H9 (cell line): Measurements from ENCODE around the gene DARS1. TPM values are rescaled to one million over a fixed set of nuclear protein-coding genes. Genes with fewer than 3 reads are reported as not detected.

Source experiments
- DNase-seq: peaks from one replicate; pipeline ENCODE4 v3.0.0-alpha.2; 2017
- H2AFZ ChIP-seq: one replicate; pipeline ENCODE4 v1.6.1; 2013; ENCODE audit warnings: mild to moderate bottlenecking, low read length, control low read depth, moderate library complexity
- H2AK5ac ChIP-seq: 2 replicates; pipeline ENCODE4 v1.6.1; 2013; ENCODE audit warnings: low read length, control low read depth, mixed read lengths; ENCODE audit not compliant: insufficient read length
- H2BK120ac ChIP-seq: one replicate; pipeline ENCODE4 v1.6.1; 2013; ENCODE audit warnings: low read depth, mild to moderate bottlenecking, low read length, control low read depth, inconsistent platforms; ENCODE audit not compliant: poor library complexity, severe bottlenecking
- H2BK12ac ChIP-seq: 2 replicates; pipeline ENCODE4 v1.6.1; 2013; ENCODE audit warnings: low read length, control low read depth, mixed read lengths, low read depth; ENCODE audit not compliant: insufficient read length
- H2BK15ac ChIP-seq: 2 replicates; pipeline ENCODE4 v1.6.1; 2013; ENCODE audit warnings: low read depth, low read length, control low read depth
- H2BK20ac ChIP-seq: one replicate; pipeline ENCODE4 v1.6.1; 2013; ENCODE audit warnings: low read depth, mild to moderate bottlenecking, low read length, control low read depth, inconsistent platforms; ENCODE audit not compliant: poor library complexity, severe bottlenecking
- H2BK5ac ChIP-seq: 2 replicates; pipeline ENCODE4 v1.6.1; 2013; ENCODE audit warnings: low read length, control low read depth, mixed read lengths; ENCODE audit not compliant: insufficient read length
- H3K14ac ChIP-seq: 2 replicates; pipeline ENCODE4 v1.6.1; 2013; ENCODE audit warnings: low read length, control low read depth; ENCODE audit not compliant: insufficient read depth
- H3K18ac ChIP-seq: 2 replicates; pipeline ENCODE4 v1.6.1; 2013; ENCODE audit warnings: low read depth, mild to moderate bottlenecking, mixed read lengths, low read length, control low read depth; ENCODE audit not compliant: insufficient read length
- H3K23ac ChIP-seq: 2 replicates; pipeline ENCODE4 v1.6.1; 2013; ENCODE audit warnings: low read length, control low read depth, mixed read lengths, low read depth; ENCODE audit not compliant: insufficient read length
- H3K23me2 ChIP-seq: 2 replicates; pipeline ENCODE4 v1.6.1; 2013; ENCODE audit warnings: low read depth, mild to moderate bottlenecking, mixed read lengths, low read length, control low read depth; ENCODE audit not compliant: insufficient read length, poor library complexity, severe bottlenecking
- H3K27ac ChIP-seq: 2 replicates; pipeline ENCODE4 v1.5.1; 2013; ENCODE audit warnings: low read length, control low read depth, mixed read lengths, low read depth; ENCODE audit not compliant: insufficient read length
- H3K27me3 ChIP-seq: 2 replicates; pipeline ENCODE4 v1.6.1; 2013; ENCODE audit warnings: low read length, control low read depth, inconsistent platforms; ENCODE audit not compliant: insufficient read depth
- H3K4ac ChIP-seq: 2 replicates; pipeline ENCODE4 v1.6.1; 2013; ENCODE audit warnings: low read depth, mild to moderate bottlenecking, control low read depth, inconsistent platforms, low read length, moderate library complexity
- H3K4me1 ChIP-seq: 2 replicates; pipeline ENCODE4 v1.6.1; 2013; ENCODE audit warnings: low read length, control low read depth, inconsistent platforms; ENCODE audit not compliant: insufficient read depth
- H3K4me2 ChIP-seq: 2 replicates; pipeline ENCODE4 v1.6.1; 2013; ENCODE audit warnings: low read length, control low read depth, mixed read lengths; ENCODE audit not compliant: insufficient read length, insufficient read depth
- H3K56ac ChIP-seq: 2 replicates; pipeline ENCODE4 v1.6.1; 2013; ENCODE audit warnings: low read depth, mild to moderate bottlenecking, mixed read lengths, low read length, control low read depth; ENCODE audit not compliant: insufficient read length
- H3K79me1 ChIP-seq: 2 replicates; pipeline ENCODE4 v1.6.1; 2013; ENCODE audit warnings: low read depth, mild to moderate bottlenecking, moderate library complexity, low read length, control low read depth, inconsistent platforms; ENCODE audit not compliant: insufficient read depth, poor library complexity, severe bottlenecking
- H3K79me2 ChIP-seq: 2 replicates; pipeline ENCODE4 v1.6.1; 2013; ENCODE audit warnings: low read length, control low read depth, inconsistent platforms; ENCODE audit not compliant: insufficient read depth
- H3K9ac ChIP-seq: 2 replicates; pipeline ENCODE4 v1.6.1; 2013; ENCODE audit warnings: low read length, control low read depth, mixed read lengths; ENCODE audit not compliant: insufficient read length; ENCODE audit errors: extremely low read depth
- H3K9me3 ChIP-seq: one replicate; pipeline ENCODE4 v1.6.1; 2013; ENCODE audit warnings: low read depth, low read length, inconsistent platforms; ENCODE audit not compliant: control insufficient read depth
- H3T11ph ChIP-seq: one replicate; pipeline ENCODE4 v1.6.1; 2013; ENCODE audit warnings: mild to moderate bottlenecking, low read length, control low read depth, inconsistent platforms
- H4K20me1 ChIP-seq: one replicate; pipeline ENCODE4 v1.6.1; 2013; ENCODE audit not compliant: control insufficient read depth, insufficient read length, insufficient read depth
- H4K5ac ChIP-seq: 2 replicates; pipeline ENCODE4 v1.6.1; 2013; ENCODE audit warnings: low read depth, mild to moderate bottlenecking, mixed read lengths, low read length, control low read depth; ENCODE audit not compliant: insufficient read length
- H4K8ac ChIP-seq: replicated peaks from 2 replicates; pipeline ENCODE4 v1.6.1; 2013; ENCODE audit warnings: low read length, control low read depth, mixed read lengths, low read depth; ENCODE audit not compliant: insufficient read length
- H4K91ac ChIP-seq: 2 replicates; pipeline ENCODE4 v1.6.1; 2013; ENCODE audit warnings: low read depth, mild to moderate bottlenecking, moderate library complexity, mixed read lengths, low read length, control low read depth; ENCODE audit not compliant: insufficient read length
- H3K27ac Mint-ChIP-seq, 3 experiments: 2 replicates in 2 of 3; 3 replicates in 1 of 3; pipeline ENCODE4 v1.8.0; 2020 to 2021; ENCODE audit warnings: mixed read lengths in 3 of 3, mild to moderate bottlenecking in 1 of 3, moderate library complexity in 1 of 3
- H3K27me3 Mint-ChIP-seq: 2 replicates; pipeline ENCODE4 v1.8.0; 2021; ENCODE audit warnings: low read depth, mild to moderate bottlenecking, moderate library complexity, mixed read lengths
- H3K36me3 Mint-ChIP-seq, 3 experiments: 2 replicates in 2 of 3; 3 replicates in 1 of 3; pipeline ENCODE4 v1.8.0; 2020 to 2021; ENCODE audit warnings: low read depth in 3 of 3, mixed read lengths in 3 of 3; ENCODE audit not compliant: insufficient read depth in 1 of 3
- H3K4me1 Mint-ChIP-seq, 2 experiments: 2 replicates each; pipeline ENCODE4 v1.8.0; 2020; ENCODE audit warnings: mixed read lengths in 2 of 2
- H3K4me3 Mint-ChIP-seq, 2 experiments: 2 replicates in 1 of 2; 3 replicates in 1 of 2; pipeline ENCODE4 v1.8.0; 2020 to 2021; ENCODE audit warnings: mild to moderate bottlenecking in 2 of 2, mixed read lengths in 2 of 2, moderate library complexity in 1 of 2
- H3K9me3 Mint-ChIP-seq, 2 experiments: 2 replicates in 1 of 2; 3 replicates in 1 of 2; pipeline ENCODE4 v1.8.0; 2020; ENCODE audit warnings: mild to moderate bottlenecking in 2 of 2, mixed read lengths in 2 of 2, moderate library complexity in 1 of 2
- CTCF ChIP-seq: fragments of 200-600 bp; sonication (generic); conservative IDR thresholded peaks from 3 replicates; pipeline ENCODE4 v1.8.0; 2021; ENCODE audit warnings: antibody characterized with exemption, mild to moderate bottlenecking
- WGBS: extraction: QIAGEN DNeasy Blood & Tissue Kit; methylation state at CpG from one replicate; pipeline ENCODE4 v1.1.7; 2013; ENCODE audit warnings: missing lambda C conversion rate, low lambda C conversion rate, mixed read lengths; ENCODE audit not compliant: insufficient read length; ENCODE audit errors: extremely low coverage; 5-methylcytosine and 5-hydroxymethylcytosine counted together
- long read RNA-seq: library from polyadenylated mRNA; unstranded; transcript quantifications from one replicate; pipeline ENCODE4 v2.0.0, GENCODE V29; 2020
- total RNA-seq: library from RNA; stranded (reverse); gene quantifications from 2 replicates; pipeline ENCODE4 v1.2.1, GENCODE V29; 2021

The DARS1 gene
- 117 and 122 TPM in 2 replicates for total RNA-seq
- long read RNA-seq, transcript DARS-201 (16 exons, 2,361 nt) = major isoform, 1,348 of 1,492 reads
- long read RNA-seq, partial matches to known transcripts = 80 of 1,492 reads
- long read RNA-seq, other reads (novel, unspliced or antisense) = 63 of 1,492 reads

GRCh38 chr2:135985018-135985825 lies at the start of gene DARS1:
Gene DARS1 (minus strand): TSS chr2:135985626. CDS start chr2:135985468, 158 bp downstream.
- Histone ChIP-seq H2BK20ac (no peak within 1 kb of the TSS), H3K23me2 (peaks cover 4% of the 10 kb centered on the region), H4K5ac (peak within 1 kb of the TSS; percentile 55), H3K4me2 (peak within 1 kb of the TSS; percentile 97), H2AK5ac (no peak within 1 kb of the TSS), H3K79me2 (no peaks in the 10 kb centered on the region; the same call in 1 of the 2 replicates), H4K8ac (no peak within 1 kb of the TSS), H2BK15ac (no peak within 1 kb of the TSS), H3K9ac (peak within 1 kb of the TSS; percentile 92), H2BK5ac (no peak within 1 kb of the TSS), H3K14ac (peak within 1 kb of the TSS; percentile 90), H4K20me1 (no peaks in the 10 kb centered on the region), H2BK120ac (no peak within 1 kb of the TSS), H3K27me3 (no peaks in the 10 kb centered on the region), H3K23ac (no peak within 1 kb of the TSS), H3K27ac (peak within 1 kb of the TSS; percentile 61), H3K4ac (no peak within 1 kb of the TSS), H2AFZ (peak within 1 kb of the TSS; percentile 25), H2BK12ac (no peak within 1 kb of the TSS), H3K4me1 (peaks cover 2% of the 10 kb centered on the region; the same call in 1 of the 2 replicates), H3K56ac (no peak within 1 kb of the TSS), H3K79me1 (no peaks in the 10 kb centered on the region), H3K18ac (peak within 1 kb of the TSS; percentile 90), H3K9me3 (no peaks in the 10 kb centered on the region), H4K91ac (no peak within 1 kb of the TSS), H3T11ph (no peak within 1 kb of the TSS)
- Mint-ChIP-seq H3K4me3 (peak within 1 kb of the TSS; percentile 92), H3K9me3 (no peaks in the 10 kb centered on the region; a peak in 1 of 5 replicates), H3K4me1 (peaks cover 14 to 24% of the 10 kb centered on the region in 2 experiments), H3K36me3 (peaks cover 12 to 26% (median 24%) of the 10 kb centered on the region in 3 experiments; a peak in 6 of 7 replicates), H3K27ac (peak within 1 kb of the TSS; percentile 95 to 99 (median 97)), H3K27me3 (no peaks in the 10 kb centered on the region; the same call in 1 of the 2 replicates)
- peak; percentile 97 for DNase-seq
- WGBS = no CpG with 5 or more reads among the region's 64 CpGs
- TF ChIP-seq CTCF = no peak
